ENCODE results near the gene RARRES1. TPM values are rescaled to one million over a fixed set of nuclear protein-coding genes. Genes with fewer than 3 reads are reported as not detected.

RARRES1 gene
- total RNA-seq, 2 experiments from 2014 or later = not detected

GRCh38 chr3:158771982-158772381, 39.7 kb upstream of the RARRES1 start:
- POLR2A ChIA-PET = no interaction called here
- Mint-ChIP-seq H3K27me3 (no peaks in the 10 kb centered on the region), H3K9me3 (no peaks in the 10 kb centered on the region), H3K36me3 (no peaks in the 10 kb centered on the region), H3K4me1 (ENCODE audit: low read depth) (no peaks in the 10 kb centered on the region), H3K4me3 (no peak overlapping the region), H3K27ac (no peak overlapping the region)
- DNase-seq = no peak
- intact Hi-C loops (cut with micrococcal nuclease) = no loop called here
- CTCF ChIA-PET = interaction anchor here (0.9 kb wide), 1 partner anchor 19 kb away, joined by 3 read pairs; no protein-coding TSS in a partner anchor

DNA sequence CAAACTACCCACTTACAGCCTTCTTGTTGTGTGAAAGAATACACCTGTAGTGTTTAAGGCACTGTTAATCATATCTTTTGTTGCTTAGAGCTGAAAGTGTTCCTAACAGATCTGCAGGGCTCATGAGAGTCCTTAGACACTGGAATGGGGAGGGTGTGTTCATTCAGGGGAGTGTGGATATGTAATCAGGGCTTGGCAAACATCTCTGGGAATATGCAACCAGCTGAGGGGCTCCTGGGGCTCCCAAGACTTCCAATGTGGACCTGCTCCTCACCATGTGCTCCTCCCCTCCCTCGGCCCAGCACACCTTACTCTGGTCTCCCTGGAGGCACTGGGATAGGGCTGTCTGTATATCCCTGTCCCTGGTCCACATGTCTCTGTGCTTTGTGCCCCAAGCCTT, 39.3 kb upstream of the RARRES1 start:
- Mint-ChIP-seq H3K36me3 (no peaks in the 10 kb centered on the region), H3K9me3 (no peaks in the 10 kb centered on the region), H3K4me1 (ENCODE audit: low read depth) (no peaks in the 10 kb centered on the region), H3K27ac (no peak overlapping the region), H3K27me3 (no peaks in the 10 kb centered on the region), H3K4me3 (no peak overlapping the region)
- intact Hi-C loops (cut with micrococcal nuclease) = no loop called here
- ChIA-PET POLR2A (no interaction called here), CTCF (interaction anchor here (0.9 kb wide), 1 partner anchor 20 kb away, joined by 3 read pairs; no protein-coding TSS in a partner anchor)
- no peak for DNase-seq

DNA sequence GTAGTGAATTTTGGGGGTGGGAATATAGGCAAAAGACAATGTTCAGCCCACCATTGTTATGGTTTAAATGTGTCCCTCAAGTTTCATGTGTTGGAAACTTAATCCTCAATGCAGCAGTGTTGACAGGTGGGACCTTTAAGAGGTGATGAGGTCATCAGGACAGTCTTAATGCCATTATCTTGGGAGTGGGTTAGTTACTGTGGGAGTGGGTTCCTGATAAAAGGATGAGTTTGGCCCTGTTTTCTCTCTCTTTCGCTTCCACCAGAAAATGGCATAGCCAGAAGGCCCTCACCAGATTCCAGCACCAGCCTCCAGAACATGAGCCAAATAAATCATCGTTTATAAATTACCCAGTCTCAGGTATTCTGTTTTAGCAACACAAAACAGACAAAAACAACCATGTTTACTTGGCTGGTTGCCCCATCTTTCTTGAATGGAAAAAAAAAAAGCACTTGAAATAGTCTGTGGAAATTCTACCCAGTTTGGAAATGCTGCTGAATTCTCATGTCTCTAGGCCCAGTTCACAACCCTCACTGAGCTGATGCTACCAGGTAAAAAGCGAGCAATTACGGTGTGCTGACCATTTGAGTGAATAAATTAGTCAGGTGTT, 38.6 kb upstream of the RARRES1 start:
- CTCF ChIA-PET = no interaction called here
- no peak for DNase-seq
- no peaks in the 10 kb centered on the region for H3K4me1 Mint-ChIP-seq (ENCODE audit: low read depth)
- intact Hi-C loops (cut with micrococcal nuclease) = no loop called here
- POLR2A ChIA-PET = no interaction called here
- H3K27me3 Mint-ChIP-seq = no peaks in the 10 kb centered on the region
- no peaks in the 10 kb centered on the region for H3K9me3 Mint-ChIP-seq
- no peak overlapping the region for H3K4me3 Mint-ChIP-seq
- no peaks in the 10 kb centered on the region for H3K36me3 Mint-ChIP-seq
- H3K27ac Mint-ChIP-seq = no peak overlapping the region

GRCh38 chr3:158769952-158770740, 37.9 kb upstream of the RARRES1 start:
- H3K9me3 Mint-ChIP-seq = no peaks in the 10 kb centered on the region
- H3K27me3 Mint-ChIP-seq = no peaks in the 10 kb centered on the region
- ChIA-PET CTCF (no interaction called here), POLR2A (no interaction called here)
- no peaks in the 10 kb centered on the region for H3K4me1 Mint-ChIP-seq (ENCODE audit: low read depth)
- H3K27ac Mint-ChIP-seq = no peak overlapping the region
- no peak overlapping the region for H3K4me3 Mint-ChIP-seq
- no peaks in the 10 kb centered on the region for H3K36me3 Mint-ChIP-seq
- no peak for DNase-seq
- intact Hi-C loops (cut with micrococcal nuclease) = no loop called here

- POLR2A ChIA-PET = no interaction called here
Measured at GRCh38 chr3:158769549-158769948, 37.3 kb upstream of the RARRES1 start.

GRCh38 chr3:158768881-158769543, 36.8 kb upstream of the RARRES1 start:
- CTCF ChIA-PET = no interaction called here
- Mint-ChIP-seq H3K27me3 (no peaks in the 10 kb centered on the region), H3K4me3 (no peak overlapping the region), H3K36me3 (no peaks in the 10 kb centered on the region), H3K27ac (no peak overlapping the region), H3K9me3 (no peaks in the 10 kb centered on the region), H3K4me1 (ENCODE audit: low read depth) (no peaks in the 10 kb centered on the region)
- POLR2A ChIA-PET = no interaction called here
- intact Hi-C loops (cut with micrococcal nuclease) = no loop called here
- no peak for DNase-seq

More at GRCh38 chr3:158769549-158769948, 37.3 kb upstream of the RARRES1 start:
- CTCF ChIA-PET = no interaction called here
- intact Hi-C loops (cut with micrococcal nuclease) = no loop called here
- no peaks in the 10 kb centered on the region for H3K27me3 Mint-ChIP-seq
- H3K27ac Mint-ChIP-seq = no peak overlapping the region
- no peaks in the 10 kb centered on the region for H3K4me1 Mint-ChIP-seq (ENCODE audit: low read depth)
- no peaks in the 10 kb centered on the region for H3K36me3 Mint-ChIP-seq
- H3K4me3 Mint-ChIP-seq = no peak overlapping the region
- H3K9me3 Mint-ChIP-seq = no peaks in the 10 kb centered on the region
- no peak for DNase-seq

DNA sequence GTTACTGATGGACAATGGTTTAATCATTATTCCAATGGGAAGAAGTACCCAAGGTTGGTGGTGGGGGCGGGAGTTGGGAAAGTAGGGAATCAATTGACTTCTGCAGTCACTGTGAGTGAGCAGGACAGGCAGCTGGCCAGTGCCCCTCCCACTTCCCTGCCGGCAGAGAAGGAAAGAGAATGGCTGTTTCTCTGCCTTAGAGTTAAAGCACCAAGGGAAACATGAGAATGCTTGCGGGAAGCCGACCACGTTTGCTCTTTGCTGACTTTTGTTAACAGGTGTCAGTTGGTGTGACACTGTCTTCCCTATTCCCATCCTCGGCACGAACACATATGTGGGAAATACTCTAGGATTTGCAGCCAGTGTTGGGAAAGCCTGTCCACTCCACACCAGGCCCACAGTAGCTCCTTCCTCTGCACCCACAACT, 36.1 kb upstream of the RARRES1 start:
- CTCF ChIA-PET = no interaction called here
- POLR2A ChIA-PET = no interaction called here
- Mint-ChIP-seq H3K36me3 (no peaks in the 10 kb centered on the region), H3K4me3 (no peak overlapping the region), H3K27ac (no peak overlapping the region), H3K27me3 (no peaks in the 10 kb centered on the region), H3K4me1 (ENCODE audit: low read depth) (no peaks in the 10 kb centered on the region), H3K9me3 (no peaks in the 10 kb centered on the region)
- no peak for DNase-seq
- intact Hi-C loops (cut with micrococcal nuclease) = no loop called here

DNA sequence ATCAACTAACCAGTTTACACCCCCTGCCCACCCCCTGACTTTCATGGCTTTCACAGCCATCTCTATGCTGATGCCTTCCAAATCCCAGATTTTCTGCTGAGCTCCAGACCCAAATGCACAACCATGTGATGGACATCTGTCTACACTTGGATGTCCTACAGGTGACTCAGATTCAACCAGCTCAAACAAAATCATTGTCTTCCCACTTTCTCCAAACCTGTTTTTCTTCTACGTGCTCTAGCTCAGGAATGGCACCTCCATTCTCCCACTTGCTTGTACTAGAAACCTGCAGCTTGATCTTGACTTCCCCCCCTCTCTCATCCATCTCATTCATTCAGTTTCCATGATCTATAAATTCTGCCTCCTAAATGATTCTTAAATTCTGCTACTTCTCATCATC, 34.1 kb upstream of the RARRES1 start:
- POLR2A ChIA-PET = no interaction called here
- no peak overlapping the region for H3K27ac Mint-ChIP-seq
- H3K4me3 Mint-ChIP-seq = no peak overlapping the region
- intact Hi-C loops (cut with micrococcal nuclease) = no loop called here
- no peaks in the 10 kb centered on the region for H3K9me3 Mint-ChIP-seq
- CTCF ChIA-PET = interaction anchor here (0.6 to 0.9 kb wide), 2 partner anchors 23 to 43 kb away, joined by 3 to 4 read pairs; no protein-coding TSS in a partner anchor
- H3K36me3 Mint-ChIP-seq = no peaks in the 10 kb centered on the region
- H3K27me3 Mint-ChIP-seq = no peaks in the 10 kb centered on the region
- DNase-seq = no peak
- no peaks in the 10 kb centered on the region for H3K4me1 Mint-ChIP-seq (ENCODE audit: low read depth)

DNA sequence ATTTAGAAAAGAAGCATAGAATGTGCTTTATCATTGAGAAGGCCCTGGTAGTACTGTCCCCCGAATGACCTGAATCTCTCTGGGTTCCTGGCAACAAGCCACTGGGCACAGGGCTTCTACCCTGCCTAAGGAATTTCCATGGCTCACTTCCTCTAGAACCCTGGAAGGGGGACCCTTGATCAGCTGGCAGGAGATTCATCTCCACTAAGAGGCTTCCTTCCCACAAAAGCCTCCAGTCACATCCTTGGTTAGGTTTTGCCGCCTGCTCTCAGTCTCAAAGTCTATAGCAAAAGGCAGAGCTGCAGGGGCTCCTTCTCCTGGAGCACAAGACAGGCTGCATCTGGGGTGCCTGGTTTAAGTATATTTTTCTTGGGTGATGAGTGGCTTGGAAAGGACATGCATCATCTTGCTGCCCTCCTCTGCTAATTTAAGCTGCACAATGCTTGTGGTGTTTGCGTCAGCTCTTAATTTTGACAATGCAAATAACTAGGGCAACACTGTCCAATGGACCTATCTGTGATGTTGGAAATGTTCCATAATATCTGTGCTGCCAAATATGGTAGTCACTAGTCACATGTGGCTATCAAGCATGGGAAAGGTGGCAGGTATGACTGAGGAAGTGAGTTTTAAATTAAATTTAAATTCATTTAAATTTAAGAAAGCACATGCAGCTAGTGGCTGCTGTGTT, 33.4 kb upstream of the RARRES1 start:
- Mint-ChIP-seq H3K36me3 (no peaks in the 10 kb centered on the region), H3K27ac (no peak overlapping the region), H3K27me3 (no peaks in the 10 kb centered on the region), H3K4me3 (no peak overlapping the region), H3K4me1 (ENCODE audit: low read depth) (no peaks in the 10 kb centered on the region), H3K9me3 (no peaks in the 10 kb centered on the region)
- DNase-seq = no peak
- ChIA-PET POLR2A (no interaction called here), CTCF (interaction anchor here (0.6 to 1.0 kb wide), 4 partner anchors 24 to 332 kb away, joined by 3 to 4 read pairs (median 3); no protein-coding TSS in a partner anchor)
- intact Hi-C loops (cut with micrococcal nuclease) = no loop called here

DNA sequence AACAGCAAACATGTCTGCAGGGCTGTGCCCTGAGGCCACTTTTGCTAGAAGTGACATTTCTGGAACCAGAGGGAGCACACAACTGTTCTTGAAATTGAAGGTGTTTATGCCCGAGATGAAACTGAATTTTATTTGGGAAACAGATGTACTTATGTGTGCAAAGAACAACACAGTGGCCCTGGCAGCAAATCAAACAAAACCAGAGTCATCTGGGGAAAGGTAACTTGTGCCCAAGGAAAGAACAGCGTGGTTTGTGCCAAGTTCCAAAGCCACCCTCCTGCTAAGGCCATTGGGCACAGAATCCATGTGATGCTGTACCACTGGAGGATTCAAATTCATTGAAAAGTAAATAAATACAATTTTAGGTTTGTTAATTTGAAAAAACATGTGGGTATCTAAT, 31.2 kb upstream of the RARRES1 start:
- Mint-ChIP-seq H3K36me3 (peaks cover 2% of the 10 kb centered on the region), H3K9me3 (no peaks in the 10 kb centered on the region), H3K4me1 (ENCODE audit: low read depth) (no peaks in the 10 kb centered on the region), H3K4me3 (no peak overlapping the region), H3K27me3 (no peaks in the 10 kb centered on the region), H3K27ac (no peak overlapping the region)
- ChIA-PET POLR2A (no interaction called here), CTCF (no interaction called here)
- DNase-seq = no peak
- intact Hi-C loops (cut with micrococcal nuclease) = no loop called here

GRCh38 chr3:158762701-158763100, 30.4 kb upstream of the RARRES1 start:
- H3K4me3 Mint-ChIP-seq = no peak overlapping the region
- POLR2A ChIA-PET = no interaction called here
- CTCF ChIA-PET = no interaction called here

DNA sequence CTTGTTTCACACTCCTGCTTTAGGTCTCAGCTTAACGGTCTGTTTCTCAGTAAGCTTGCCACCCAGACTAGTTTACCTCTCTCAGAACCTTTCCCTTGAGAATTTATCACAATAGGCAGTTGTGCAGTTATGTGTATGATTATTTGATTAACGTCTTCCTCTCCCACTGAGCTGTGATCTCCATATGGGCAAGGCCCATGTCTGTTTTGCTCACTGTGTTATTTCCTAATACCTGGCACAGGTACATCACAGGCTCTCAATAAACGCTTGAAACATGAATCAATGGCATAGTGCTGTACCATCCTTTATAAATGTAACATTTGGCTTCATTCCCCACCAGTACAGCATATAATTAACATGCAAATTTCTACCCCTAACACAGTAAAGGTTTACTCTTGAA, 29.1 kb upstream of the RARRES1 start:
- no peaks in the 10 kb centered on the region for H3K27me3 Mint-ChIP-seq

More at GRCh38 chr3:158762701-158763100, 30.4 kb upstream of the RARRES1 start:
- Mint-ChIP-seq H3K9me3 (no peaks in the 10 kb centered on the region), H3K27ac (no peak overlapping the region), H3K27me3 (no peaks in the 10 kb centered on the region), H3K4me1 (ENCODE audit: low read depth) (no peaks in the 10 kb centered on the region), H3K36me3 (peaks cover 2% of the 10 kb centered on the region)
- DNase-seq = no peak
- intact Hi-C loops (cut with micrococcal nuclease) = no loop called here

More for the DNA sequence above, 29.1 kb upstream of the RARRES1 start:
- H3K36me3 Mint-ChIP-seq = peaks cover 2% of the 10 kb centered on the region
- no peak overlapping the region for H3K27ac Mint-ChIP-seq
- intact Hi-C loops (cut with micrococcal nuclease) = no loop called here
- ChIA-PET CTCF (interaction anchor here (0.7 kb wide), 1 partner anchor 1187 kb away, joined by 4 read pairs; no protein-coding TSS in a partner anchor), POLR2A (no interaction called here)
- DNase-seq = no peak
- H3K4me1 Mint-ChIP-seq (ENCODE audit: low read depth) = no peaks in the 10 kb centered on the region
- no peaks in the 10 kb centered on the region for H3K9me3 Mint-ChIP-seq
- no peak overlapping the region for H3K4me3 Mint-ChIP-seq
